Measurements from ENCODE around the gene SMARCC2. TPM values are rescaled to one million over a fixed set of nuclear protein-coding genes. Genes with fewer than 3 reads are reported as not detected.

Gene SMARCC2
- total and polyA plus RNA-seq, 2 of the 13 experiments (the other 11 are each of a cell fraction or from before 2014, with no cell fraction given), result 21.3 to 24.1 TPM

DNA sequence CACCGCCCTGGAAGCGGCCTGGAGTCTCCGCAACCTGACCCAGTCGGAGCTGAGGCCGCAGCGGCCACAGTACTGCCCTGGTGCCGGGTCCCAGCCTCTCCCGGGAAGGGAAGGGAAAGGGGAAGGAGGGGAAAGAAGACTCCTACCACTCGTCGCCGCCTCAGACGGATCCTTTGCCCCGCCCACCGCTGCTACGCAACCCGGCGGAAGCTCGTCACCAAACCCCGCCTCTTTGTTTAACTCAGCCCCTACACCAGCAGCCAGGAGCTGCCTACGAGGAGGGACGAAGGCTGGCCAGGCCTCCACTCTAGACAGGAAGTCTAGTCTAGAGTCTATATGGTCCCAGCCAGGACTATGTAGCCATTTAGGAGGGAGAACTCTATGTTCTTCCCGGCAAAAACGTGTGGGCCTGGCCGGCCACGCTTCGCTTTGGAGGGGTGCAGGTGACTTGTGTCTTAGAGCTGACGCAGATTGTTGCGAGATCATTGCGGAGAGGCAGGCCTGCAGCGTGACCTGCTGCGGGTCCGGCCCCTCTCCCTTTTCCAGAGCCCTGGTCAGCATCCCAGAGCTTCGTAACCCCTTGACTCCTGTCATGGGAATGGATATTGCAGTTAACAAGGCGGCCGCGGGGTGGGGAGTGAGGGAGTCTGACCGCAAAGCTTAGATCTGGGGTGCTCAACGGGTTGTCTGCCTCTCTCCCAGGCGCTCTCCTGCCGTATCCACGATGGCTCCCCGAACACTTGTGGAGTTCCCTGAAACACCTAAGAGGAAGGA lies 32.7 kb upstream of the SMARCC2 start, which contains the start of gene RNF41 (continued):
- TF ChIP-seq, protein P1, sequence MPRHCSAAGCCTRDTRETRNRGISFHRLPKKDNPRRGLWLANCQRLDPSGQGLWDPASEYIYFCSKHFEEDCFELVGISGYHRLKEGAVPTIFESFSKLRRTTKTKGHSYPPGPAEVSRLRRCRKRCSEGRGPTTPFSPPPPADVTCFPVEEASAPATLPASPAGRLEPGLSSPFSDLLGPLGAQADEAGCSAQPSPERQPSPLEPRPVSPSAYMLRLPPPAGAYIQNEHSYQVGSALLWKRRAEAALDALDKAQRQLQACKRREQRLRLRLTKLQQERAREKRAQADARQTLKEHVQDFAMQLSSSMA (CRISPR knock-in tag; IDR thresholded peaks at IDR 0.05), result no peak
- no peak for TF ChIP-seq ZNF577 (CRISPR knock-in tag; IDR thresholded peaks at IDR 0.05; ENCODE audit: borderline replicate concordance, low read depth)
- TF ChIP-seq KLF12 (CRISPR knock-in tag; IDR thresholded peaks at IDR 0.05; ENCODE audit: borderline replicate concordance), result peak; percentile 79; the same call in 1 of the 2 replicates
- TF ChIP-seq, protein P2, sequence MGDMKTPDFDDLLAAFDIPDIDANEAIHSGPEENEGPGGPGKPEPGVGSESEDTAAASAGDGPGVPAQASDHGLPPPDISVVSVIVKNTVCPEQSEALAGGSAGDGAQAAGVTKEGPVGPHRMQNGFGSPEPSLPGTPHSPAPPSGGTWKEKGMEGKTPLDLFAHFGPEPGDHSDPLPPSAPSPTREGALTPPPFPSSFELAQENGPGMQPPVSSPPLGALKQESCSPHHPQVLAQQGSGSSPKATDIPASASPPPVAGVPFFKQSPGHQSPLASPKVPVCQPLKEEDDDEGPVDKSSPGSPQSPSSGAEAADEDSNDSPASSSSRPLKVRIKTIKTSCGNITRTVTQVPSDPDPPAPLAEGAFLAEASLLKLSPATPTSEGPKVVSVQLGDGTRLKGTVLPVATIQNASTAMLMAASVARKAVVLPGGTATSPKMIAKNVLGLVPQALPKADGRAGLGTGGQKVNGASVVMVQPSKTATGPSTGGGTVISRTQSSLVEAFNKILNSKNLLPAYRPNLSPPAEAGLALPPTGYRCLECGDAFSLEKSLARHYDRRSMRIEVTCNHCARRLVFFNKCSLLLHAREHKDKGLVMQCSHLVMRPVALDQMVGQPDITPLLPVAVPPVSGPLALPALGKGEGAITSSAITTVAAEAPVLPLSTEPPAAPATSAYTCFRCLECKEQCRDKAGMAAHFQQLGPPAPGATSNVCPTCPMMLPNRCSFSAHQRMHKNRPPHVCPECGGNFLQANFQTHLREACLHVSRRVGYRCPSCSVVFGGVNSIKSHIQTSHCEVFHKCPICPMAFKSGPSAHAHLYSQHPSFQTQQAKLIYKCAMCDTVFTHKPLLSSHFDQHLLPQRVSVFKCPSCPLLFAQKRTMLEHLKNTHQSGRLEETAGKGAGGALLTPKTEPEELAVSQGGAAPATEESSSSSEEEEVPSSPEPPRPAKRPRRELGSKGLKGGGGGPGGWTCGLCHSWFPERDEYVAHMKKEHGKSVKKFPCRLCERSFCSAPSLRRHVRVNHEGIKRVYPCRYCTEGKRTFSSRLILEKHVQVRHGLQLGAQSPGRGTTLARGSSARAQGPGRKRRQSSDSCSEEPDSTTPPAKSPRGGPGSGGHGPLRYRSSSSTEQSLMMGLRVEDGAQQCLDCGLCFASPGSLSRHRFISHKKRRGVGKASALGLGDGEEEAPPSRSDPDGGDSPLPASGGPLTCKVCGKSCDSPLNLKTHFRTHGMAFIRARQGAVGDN (CRISPR knock-in tag; IDR thresholded peaks at IDR 0.05), result peak; percentile 90
- TF ChIP-seq, protein P3, sequence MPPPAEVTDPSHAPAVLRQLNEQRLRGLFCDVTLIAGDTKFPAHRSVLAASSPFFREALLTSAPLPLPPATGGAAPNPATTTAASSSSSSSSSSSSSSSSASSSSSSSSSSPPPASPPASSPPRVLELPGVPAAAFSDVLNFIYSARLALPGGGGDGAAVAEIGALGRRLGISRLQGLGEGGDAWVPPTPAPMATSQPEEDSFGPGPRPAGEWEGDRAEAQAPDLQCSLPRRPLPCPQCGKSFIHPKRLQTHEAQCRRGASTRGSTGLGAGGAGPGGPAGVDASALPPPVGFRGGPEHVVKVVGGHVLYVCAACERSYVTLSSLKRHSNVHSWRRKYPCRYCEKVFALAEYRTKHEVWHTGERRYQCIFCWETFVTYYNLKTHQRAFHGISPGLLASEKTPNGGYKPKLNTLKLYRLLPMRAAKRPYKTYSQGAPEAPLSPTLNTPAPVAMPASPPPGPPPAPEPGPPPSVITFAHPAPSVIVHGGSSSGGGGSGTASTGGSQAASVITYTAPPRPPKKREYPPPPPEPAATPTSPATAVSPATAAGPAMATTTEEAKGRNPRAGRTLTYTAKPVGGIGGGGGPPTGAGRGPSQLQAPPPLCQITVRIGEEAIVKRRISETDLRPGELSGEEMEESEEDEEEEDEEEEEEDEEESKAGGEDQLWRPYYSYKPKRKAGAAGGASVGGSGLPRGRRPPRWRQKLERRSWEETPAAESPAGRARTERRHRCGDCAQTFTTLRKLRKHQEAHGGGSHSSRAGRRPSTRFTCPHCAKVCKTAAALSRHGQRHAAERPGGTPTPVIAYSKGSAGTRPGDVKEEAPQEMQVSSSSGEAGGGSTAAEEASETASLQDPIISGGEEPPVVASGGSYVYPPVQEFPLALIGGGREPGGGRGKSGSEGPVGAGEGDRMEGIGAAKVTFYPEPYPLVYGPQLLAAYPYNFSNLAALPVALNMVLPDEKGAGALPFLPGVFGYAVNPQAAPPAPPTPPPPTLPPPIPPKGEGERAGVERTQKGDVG (CRISPR knock-in tag; IDR thresholded peaks at IDR 0.05; ENCODE audit: borderline replicate concordance), result peak; percentile 52
- no peak for TF ChIP-seq MYNN (CRISPR knock-in tag; IDR thresholded peaks at IDR 0.05; ENCODE audit: low read depth)
- TF ChIP-seq MEIS1 (CRISPR knock-in tag; IDR thresholded peaks at IDR 0.05; ENCODE audit: borderline replicate concordance), result peak; percentile 85
- peak; percentile 55 for TF ChIP-seq AGO2 (optimal IDR thresholded peaks at IDR 0.05; ENCODE audit: low read depth, low read length)
- TF ChIP-seq KLF6 (CRISPR knock-in tag; IDR thresholded peaks at IDR 0.05), result no peak; the same call in 1 of the 2 replicates
- no peak for TF ChIP-seq KAT2B (IDR thresholded peaks at IDR 0.05; ENCODE audit: borderline replicate concordance, low read depth, low read length)
- TF ChIP-seq ZNF225 (CRISPR knock-in tag; IDR thresholded peaks at IDR 0.05), result no peak
- TF ChIP-seq ZBTB42 (CRISPR knock-in tag; IDR thresholded peaks at IDR 0.05), result no peak
- peak; percentile 92 for TF ChIP-seq SAP130 (CRISPR knock-in tag; IDR thresholded peaks at IDR 0.05; ENCODE audit: low read depth)
- no peak for TF ChIP-seq IKZF1 (IDR thresholded peaks at IDR 0.05)
- no peak for TF ChIP-seq MATR3 (CRISPR knock-in tag; IDR thresholded peaks at IDR 0.05)
- TF ChIP-seq PHF20 (CRISPR knock-in tag; IDR thresholded peaks at IDR 0.05), result peak; percentile 68; the same call in 1 of the 2 replicates
- TF ChIP-seq BHLHE40 (IDR thresholded peaks at IDR 0.05; ENCODE audit: low read length), result no peak
- peak; percentile 35; the same call in 1 of the 2 replicates for TF ChIP-seq ZNF138 (CRISPR knock-in tag; IDR thresholded peaks at IDR 0.05; ENCODE audit: low read depth)
- peak; percentile 95; the same call in 1 of the 2 replicates for TF ChIP-seq NFKB2 (CRISPR knock-in tag; IDR thresholded peaks at IDR 0.05; ENCODE audit: borderline replicate concordance)
- no peak for TF ChIP-seq ZSCAN12 (CRISPR knock-in tag; IDR thresholded peaks at IDR 0.05)
- TF ChIP-seq ZNF232 (CRISPR knock-in tag; IDR thresholded peaks at IDR 0.05; ENCODE audit: borderline replicate concordance), result peak; percentile 68
